SK-N-SH treated with all-trans-retinoic acid at 6 μM for 48 hours (cell line): ENCODE data around the gene SPATA18.

Experiments
- CSDC2 ChIP-seq: fragments of 250-450 bp; sonication (Bioruptor Pico); IDR thresholded peaks from 2 replicates; pipeline ENCODE4 v1.5.0; 2020; ENCODE audit warnings: mild to moderate bottlenecking, moderate library complexity
- CSRNP3 ChIP-seq: fragments of 250-450 bp; sonication (Bioruptor Pico); IDR thresholded peaks from 2 replicates; pipeline ENCODE4 v1.5.1; 2021; ENCODE audit warnings: mild to moderate bottlenecking, moderate library complexity
- GLIS3 ChIP-seq: fragments of 250-450 bp; sonication (Bioruptor Pico); IDR thresholded peaks from 2 replicates; pipeline ENCODE4 v1.5.0; 2020; ENCODE audit warnings: mild to moderate bottlenecking, moderate library complexity
- ISL1 ChIP-seq: fragments of 250-450 bp; sonication (Bioruptor Pico); IDR thresholded peaks from 2 replicates; pipeline ENCODE4 v2.1.2; 2022; ENCODE audit warnings: mild to moderate bottlenecking, moderate library complexity
- PATZ1 ChIP-seq: fragments of 250-450 bp; sonication (Bioruptor Pico); IDR thresholded peaks from 2 replicates; pipeline ENCODE4 v1.8.0; 2020; ENCODE audit warnings: mild to moderate bottlenecking, moderate library complexity, borderline replicate concordance
- RARB ChIP-seq: fragments of 250-450 bp; sonication (Bioruptor Pico); IDR thresholded peaks from 2 replicates; pipeline ENCODE4 v1.8.0; 2021; ENCODE audit warnings: mild to moderate bottlenecking, moderate library complexity
- TCF4 ChIP-seq: fragments of 250-450 bp; sonication (Bioruptor Pico); IDR thresholded peaks from 2 replicates; pipeline ENCODE4 v1.8.0; 2021; ENCODE audit warnings: mild to moderate bottlenecking, moderate library complexity, borderline replicate concordance
- TOX ChIP-seq: fragments of 250-450 bp; sonication (Bioruptor Pico); IDR thresholded peaks from 2 replicates; pipeline ENCODE4 v1.8.0; 2021; ENCODE audit warnings: mild to moderate bottlenecking, moderate library complexity, borderline replicate concordance
- ZC3H10 ChIP-seq: fragments of 250-450 bp; sonication (Bioruptor Pico); IDR thresholded peaks from 2 replicates; pipeline ENCODE4 v1.5.1; 2021; ENCODE audit warnings: mild to moderate bottlenecking, moderate library complexity
- ZFP3 ChIP-seq: fragments of 250-450 bp; sonication (Bioruptor Pico); IDR thresholded peaks from 2 replicates; pipeline ENCODE4 v1.5.0; 2020; ENCODE audit warnings: mild to moderate bottlenecking, moderate library complexity
- ZFP30 ChIP-seq: fragments of 450-650 bp; formaldehyde crosslinking; IDR thresholded peaks from 2 replicates; pipeline ENCODE4 v1.5.0; 2022; ENCODE audit warnings: mild to moderate bottlenecking, moderate library complexity
- ZNF8 ChIP-seq: fragments of 450-650 bp; formaldehyde crosslinking; IDR thresholded peaks from 2 replicates; pipeline ENCODE4 v1.5.0; 2020; ENCODE audit warnings: mild to moderate bottlenecking, moderate library complexity

GRCh38 chr4:52052475-52052780, 1.3 kb downstream of the SPATA18 start:
- TF ChIP-seq RARB (CRISPR knock-in tag) (no peak), GLIS3 (no peak), ZC3H10 (CRISPR knock-in tag) (no peak), CSDC2 (CRISPR knock-in tag) (no peak), ZFP3 (CRISPR knock-in tag) (no peak), TOX (CRISPR knock-in tag) (no peak), ZNF8 (CRISPR knock-in tag) (no peak), ZFP30 (CRISPR knock-in tag) (no peak), ISL1 (CRISPR knock-in tag) (no peak), PATZ1 (no peak), CSRNP3 (CRISPR knock-in tag) (no peak), TCF4 (no peak)
